Measurements from ENCODE around the gene JADE2.
"Not testable (repeated sequence)": the region's sequence is repeated elsewhere in the genome, so short reads cannot be mapped to it uniquely, and the experiment has no call there.

The JADE2 gene

DNA sequence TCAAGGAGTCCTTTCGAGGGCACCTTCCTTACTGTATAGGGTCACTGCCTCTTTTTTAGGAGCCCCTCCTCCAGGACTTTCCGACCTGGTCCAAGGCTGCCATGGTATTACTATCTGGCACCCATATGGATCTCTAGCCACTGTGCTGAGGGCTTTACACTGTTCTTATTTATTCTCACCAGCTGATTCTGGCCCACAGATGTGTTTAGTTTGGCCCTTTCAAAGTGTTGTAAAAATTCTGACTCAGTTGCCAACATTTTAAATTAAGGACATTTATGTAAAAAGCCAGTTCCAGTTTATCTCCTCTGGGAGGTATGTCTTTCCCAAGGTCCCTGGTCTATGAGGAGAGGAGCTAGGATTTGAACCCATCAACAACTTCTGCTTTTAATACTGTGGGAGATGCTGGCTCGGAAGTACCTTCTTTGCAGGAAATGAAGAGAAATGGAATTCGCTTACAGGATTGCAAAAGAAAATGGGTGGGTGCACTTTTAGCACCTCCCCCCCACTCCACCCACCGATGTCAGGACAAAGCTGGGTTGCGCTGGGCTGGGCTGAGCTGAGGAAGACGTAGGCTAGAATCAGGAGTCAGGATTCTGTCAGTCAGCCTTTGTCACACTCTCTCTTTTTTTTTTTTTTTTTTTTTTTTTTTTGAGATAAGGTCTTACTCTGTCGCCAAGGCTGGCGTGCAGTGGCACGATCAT, 7.8 kb downstream of the JADE2 start:
- no peak for DNase-seq

DNA sequence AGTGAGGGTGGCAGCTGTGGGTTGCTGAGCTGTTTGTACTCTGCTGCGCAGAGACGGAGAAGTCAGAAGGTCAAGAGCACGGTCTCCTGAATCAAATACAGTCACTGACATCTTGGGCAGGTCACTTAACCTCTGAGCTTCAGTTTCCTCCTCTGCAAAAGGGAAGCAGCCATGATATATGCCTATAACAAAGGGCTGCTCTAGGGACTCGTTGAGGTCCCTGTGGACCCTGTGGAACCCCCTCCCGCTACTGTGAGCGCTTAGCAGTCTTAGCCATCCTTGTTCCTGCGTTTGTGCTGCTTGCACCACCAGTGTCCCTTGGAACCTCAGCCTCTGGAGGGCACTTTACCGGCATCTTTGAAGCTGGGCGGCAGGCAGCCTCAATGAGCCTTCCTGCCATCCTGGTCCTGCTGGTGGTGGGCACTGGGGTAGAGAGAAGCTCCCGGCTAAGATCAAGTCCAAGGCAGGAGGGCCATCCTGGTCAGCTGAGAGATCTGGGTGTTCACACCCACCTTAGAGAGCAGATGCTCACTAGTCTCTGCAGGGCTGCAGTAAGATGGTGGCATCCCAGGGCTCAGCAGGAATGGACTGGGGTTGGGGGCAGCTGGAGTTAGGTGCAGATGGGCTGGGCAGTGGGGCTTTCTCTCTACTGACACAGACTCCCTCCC, 8.7 kb downstream of the JADE2 start:
- DNase-seq: no peak

DNA sequence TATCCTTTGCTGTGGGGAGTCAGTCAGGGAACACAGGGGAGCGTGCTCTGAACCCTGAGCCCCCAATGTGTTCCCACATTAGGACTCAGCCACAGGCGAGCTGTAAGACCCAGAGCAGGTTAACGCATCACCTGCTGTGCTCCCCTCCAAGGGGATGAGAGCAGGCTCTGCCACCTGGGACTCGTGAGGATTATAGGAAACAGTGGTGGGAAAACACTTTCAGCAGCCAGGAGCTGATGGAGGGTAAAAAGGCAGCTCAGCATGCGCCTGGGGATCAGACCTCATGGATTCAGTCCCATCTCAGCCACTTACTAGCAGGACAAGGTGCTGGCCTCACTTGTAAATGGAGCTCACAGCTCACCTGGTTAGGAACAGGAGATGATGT, 9.2 kb downstream of the JADE2 start:
- DNase-seq: no peak

DNA sequence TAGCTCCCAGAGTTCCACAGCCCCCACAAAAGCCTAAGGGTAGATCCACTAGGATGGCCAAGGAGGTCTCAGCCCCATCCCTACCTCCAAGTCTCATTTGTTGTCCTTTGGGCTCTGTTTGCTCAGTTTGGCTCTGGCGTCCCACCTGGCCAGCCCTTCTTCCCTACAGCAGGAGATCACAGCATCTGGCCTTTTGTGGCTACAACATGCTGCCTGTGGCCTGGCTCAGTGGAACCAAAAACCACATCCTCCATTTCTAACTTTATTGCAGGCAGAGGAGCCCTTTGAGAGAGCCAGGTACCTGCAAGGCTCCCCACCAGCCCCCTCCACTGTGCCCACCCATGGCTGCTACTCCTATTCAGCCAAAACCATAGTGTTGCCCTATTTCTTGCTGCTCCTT, 11.4 kb downstream of the JADE2 start:
- no peak for DNase-seq

DNA sequence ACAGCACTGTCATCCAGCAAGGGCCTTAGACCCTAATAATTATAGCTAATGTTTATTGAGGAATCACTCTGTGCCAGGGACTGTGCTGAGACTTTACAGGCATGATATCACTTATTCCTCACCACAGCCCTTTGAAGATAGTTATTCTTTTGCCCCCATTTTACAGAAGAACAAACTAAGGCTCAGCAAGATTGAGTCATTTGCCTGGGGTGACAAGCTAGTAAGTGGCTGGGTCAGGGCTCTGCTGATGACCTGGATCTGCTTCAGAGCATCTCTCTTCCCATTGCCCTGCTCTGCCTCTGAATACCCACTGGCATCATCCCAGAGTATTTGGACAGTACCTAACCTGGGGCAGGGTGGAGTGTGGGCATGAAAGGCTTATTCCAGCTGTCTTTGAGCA, 11.8 kb downstream of the JADE2 start:
- DNase-seq: no peak

DNA sequence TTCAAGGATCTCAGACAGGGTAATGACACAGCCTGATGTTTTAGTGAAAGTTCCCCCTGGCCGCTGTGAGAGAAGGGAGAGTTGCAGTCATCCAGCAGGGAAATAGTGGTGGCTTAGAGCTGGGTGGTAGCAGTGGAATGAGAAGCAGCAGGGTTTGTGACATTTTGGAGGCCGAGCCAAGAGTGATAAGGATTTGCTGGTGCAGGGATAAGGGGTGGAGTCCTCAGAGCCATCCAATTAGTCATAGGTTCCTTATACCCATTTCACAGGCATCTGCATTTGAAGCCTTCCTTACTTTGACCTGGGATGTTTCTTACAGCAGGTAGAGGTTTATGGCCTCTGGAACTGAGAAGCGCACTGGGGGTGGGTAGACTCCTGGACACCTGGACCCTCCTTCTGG, 12.8 kb downstream of the JADE2 start:
- DNase-seq: no peak

DNA sequence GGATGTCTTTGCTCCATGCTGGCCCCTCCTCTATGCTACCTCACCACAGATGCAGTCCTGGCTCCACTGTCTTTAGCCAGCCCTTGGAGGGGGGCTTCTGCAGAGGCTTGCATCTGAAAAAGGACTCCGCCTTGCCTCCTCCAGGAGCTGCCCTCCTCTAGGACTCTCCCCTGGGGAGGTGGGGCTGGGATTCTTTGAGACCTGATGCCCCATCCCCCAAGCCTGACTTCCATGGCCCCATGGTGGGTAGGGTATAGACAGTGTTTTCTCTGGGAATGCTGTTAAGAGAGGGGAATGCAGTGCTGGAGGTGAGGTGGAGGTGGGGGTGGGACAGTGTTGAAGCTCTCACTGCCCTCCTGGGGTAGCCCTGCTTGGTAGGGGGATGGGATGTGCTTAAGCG, 14.3 kb downstream of the JADE2 start:
- DNase-seq: no peak

DNA sequence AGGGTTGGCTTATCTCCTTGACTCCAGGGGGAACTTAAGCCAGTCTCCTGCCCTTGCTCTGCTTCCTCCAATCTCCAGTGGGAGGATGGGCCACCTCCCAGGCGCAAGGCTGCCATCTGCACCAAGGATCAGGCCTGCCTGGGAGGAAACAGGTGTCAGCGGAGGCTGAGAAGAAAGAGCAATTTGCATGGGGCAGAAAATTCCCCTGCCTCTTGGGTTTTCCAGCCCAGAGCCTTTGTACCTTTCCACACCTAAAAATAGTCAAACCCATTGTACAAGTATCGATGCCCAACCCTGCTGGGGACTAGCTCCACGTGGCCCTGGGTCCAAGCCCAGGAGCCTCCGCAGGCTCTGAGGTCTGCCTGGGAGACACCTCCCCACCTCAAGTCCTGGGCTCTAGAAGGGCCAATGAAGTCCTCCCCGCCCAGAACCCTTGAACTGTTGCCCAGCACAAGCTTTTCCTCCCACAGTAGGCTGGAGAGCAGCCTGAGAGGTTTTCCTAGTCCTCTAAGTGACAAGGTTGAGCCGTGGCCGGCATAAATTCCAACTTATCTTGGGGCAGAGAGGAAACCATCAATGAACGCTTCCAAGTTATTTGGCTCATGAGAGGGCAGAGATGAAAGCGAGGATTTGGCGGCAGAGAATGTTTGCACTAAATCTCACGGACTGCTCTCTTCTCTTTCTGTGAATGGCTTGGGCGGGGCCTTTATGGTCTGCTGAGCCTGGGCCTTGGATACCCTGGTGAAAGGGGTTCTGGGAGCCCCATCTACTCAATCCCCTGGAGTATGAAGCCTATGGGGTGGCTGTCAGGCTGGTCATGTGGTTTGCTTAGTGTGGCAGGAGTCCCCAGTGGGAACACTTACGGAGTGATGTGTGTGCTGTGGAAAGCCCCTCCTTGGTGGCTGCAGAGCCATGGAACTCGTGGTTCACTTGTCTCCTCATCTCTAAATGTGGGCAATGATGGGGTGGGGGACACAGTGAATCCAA, 15.6 kb downstream of the JADE2 start:
- no peak for DNase-seq

DNA sequence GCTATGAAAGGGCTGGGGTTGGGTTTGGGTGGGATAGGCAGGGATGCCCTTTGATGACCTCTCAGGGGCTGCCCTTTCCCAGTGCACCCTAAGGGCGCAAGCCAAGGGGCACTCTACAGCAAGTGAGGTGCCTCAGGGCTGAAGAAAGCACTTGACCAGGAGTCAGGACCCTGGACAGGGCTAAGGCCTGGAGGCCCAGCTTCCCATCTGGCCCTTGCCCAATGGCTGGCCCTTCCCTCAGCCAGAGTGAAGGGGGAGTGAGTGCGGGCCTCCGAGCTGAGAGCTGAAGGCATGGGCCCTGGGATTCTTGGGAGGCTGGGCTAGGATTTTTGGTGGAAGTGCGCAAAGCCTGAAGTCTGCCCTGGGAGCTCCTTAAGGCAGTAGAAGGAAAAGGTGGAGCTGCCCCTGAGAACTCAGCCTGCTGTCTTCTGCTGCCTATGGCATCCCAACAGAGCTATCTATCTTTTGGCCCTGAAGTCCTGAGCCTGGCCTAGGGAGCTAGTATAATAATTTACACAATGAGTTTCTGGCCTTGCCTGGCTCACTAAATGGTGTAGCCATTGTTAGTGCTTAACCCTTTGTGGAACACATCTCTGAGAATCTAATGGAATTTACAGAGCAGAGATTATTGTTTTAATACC, 16.4 kb downstream of the JADE2 start:
- peak; percentile 28 for DNase-seq

DNA sequence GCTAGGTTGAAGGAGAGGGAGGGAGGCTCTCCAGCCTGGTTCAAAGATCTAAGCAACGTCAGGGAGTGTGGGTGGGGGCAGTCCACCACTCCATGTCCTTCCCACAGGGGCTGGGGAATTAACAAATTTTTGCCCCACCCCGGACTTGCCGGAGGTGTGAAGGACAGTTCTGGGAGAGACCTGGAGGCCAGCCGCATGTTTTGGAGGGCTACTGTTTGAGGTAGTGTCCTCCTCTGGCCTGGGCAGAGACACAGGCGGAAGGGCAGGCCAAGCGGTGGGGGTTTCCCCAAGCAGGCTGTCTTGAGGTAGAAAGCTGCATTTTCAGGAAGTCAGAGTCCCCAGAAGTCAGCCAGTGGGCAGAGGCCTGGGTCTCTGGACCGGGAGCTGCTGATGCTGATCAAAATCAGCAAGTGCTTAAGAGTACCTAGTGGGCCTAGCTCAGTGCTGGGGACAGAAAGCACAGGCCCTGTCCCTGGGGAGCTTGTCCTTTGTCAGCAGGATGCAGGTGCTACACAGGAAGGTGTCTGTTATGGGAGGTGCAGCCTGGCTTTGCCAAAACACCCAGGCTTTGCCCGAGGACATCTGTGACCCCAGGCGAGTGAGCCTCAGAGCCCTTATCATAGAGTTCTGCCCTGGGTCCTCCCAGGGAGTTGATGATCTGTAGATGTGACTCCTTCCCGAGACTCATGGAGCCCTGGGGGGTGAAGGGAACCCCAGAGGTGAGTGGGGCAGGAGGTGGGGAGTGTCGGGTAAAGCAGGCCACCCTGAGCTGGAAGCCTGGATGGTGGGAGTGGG, 18.5 kb downstream of the JADE2 start:
- DNase-seq: peak; percentile 78

DNA sequence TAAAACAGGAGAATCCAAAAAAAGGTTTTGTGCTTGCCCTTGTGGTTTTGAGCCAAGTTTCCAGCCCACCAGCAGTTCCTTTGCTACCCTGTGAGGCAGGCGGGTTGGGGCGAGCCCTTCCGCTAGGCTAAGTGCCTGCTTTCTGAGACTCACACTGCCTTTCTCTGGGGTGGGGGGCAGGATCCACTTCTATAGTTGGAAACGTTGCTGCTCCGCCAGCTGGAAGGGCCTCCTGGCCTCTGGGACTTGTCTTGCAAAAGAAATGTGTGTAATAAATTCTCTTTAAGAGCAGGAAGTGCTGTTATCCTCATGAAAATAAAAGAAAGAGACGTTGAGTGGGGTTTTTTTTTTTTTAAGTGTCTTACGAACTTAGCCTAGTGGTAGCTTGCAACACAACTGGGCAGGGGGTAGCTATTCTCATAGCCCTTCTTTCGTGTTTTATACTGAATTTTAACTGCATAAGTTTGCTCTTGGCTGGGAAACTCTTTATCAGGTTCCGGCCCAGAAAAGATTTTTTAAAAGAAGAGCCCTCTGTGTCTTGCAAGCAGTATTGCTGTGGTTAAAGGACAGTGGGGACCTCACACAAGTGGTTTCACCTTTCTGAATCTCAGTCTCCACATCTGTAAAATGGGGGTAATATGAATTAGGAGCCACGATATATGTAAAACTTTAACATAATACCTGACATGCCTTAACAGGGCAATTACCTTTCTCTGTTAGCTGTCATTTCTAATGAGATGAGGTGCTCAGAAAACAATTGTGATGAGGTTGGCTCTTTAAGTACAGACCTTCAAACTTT, 19.8 kb downstream of the JADE2 start:
- peak; percentile 49 for DNase-seq

DNA sequence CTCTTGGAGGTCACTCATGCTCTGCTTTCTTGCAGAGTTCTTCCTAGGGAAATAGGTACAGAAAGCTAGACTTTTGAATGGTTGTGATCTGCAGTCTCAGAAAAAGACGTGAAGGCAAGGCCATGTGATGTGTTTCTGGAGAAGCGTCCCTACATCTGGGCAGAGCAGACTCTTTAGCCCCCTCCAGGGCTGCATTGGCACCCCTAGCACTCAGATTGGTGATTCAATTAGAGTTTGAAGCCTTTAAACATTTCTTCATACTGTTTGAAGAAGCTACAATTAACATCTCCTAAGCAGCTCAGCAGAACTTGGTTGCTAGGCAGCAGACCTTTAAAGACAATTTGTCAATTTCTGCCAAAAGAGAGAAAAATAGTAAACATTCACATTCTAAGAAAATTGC, 21.6 kb downstream of the JADE2 start:
- no peak for DNase-seq

DNA sequence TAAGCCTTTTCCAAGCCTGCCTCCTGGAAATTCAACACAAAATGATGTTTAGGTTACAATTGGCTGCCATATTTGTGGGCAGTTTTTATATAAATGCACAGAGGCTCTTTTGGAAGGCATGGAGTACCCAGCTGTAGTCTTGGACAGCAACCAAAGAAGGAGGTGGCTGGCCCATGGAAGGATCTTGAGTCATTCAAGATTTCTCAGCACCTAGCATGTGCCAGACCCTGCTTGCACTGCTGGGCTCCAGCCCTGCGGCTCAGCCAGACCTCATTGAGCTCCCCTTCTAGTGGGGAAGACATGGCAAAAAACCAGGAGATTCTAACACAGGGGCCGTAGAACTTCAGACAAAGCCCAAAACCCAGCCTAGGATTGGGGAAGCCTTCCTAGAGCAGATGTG, 22.1 kb downstream of the JADE2 start:
- DNase-seq: no peak

DNA sequence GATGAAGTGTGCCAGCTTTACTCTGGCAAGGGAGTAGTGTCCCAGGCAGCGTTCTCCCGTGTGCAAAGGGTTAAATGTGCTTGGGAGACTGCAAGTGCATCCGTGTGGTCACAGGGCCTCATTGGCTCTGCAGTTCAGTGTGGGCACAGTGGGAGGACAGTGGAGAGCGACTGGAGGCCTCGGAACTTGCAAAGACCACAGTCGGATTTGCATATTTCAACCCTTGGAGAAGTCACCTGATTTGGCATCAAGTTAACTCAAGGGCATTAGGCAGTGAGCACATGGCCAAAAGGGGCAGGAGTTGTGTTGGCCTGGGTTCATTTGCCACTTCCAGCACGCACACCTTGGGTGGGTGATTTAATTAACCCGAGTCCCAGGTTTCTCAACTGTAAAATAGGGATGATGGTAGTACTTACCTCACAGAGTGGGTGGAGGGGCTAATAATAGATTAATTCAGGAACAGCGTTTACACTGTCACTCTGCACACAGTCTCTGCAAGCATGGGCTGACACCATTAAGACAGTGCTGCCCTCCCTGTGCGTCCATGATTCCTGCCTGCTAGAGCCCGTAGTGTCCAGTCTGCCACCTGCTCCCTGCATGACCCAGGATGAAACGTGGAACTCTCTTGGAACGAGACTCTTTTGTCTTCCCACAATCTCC, 22.7 kb downstream of the JADE2 start:
- DNase-seq: no peak

DNA sequence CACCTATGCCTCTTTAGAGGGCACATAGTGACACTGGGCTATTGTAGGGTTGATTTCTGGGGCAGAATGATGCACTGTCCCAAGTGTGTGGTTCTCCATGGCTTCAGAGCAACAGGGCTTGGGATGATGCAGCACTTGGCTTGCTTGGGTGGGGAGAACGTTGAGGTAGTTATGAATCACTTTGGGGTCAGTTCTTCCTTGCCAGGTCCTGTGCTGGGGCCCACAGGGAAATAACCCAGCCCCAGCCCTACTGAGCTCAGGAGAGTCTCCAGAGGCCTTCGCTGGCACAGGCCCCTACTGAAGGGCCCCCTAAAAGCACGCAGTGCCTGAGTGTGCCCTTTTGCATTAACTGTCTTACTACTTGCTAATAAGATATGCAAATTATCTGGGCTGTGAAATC, 24.2 kb downstream of the JADE2 start:
- DNase-seq: no peak

DNA sequence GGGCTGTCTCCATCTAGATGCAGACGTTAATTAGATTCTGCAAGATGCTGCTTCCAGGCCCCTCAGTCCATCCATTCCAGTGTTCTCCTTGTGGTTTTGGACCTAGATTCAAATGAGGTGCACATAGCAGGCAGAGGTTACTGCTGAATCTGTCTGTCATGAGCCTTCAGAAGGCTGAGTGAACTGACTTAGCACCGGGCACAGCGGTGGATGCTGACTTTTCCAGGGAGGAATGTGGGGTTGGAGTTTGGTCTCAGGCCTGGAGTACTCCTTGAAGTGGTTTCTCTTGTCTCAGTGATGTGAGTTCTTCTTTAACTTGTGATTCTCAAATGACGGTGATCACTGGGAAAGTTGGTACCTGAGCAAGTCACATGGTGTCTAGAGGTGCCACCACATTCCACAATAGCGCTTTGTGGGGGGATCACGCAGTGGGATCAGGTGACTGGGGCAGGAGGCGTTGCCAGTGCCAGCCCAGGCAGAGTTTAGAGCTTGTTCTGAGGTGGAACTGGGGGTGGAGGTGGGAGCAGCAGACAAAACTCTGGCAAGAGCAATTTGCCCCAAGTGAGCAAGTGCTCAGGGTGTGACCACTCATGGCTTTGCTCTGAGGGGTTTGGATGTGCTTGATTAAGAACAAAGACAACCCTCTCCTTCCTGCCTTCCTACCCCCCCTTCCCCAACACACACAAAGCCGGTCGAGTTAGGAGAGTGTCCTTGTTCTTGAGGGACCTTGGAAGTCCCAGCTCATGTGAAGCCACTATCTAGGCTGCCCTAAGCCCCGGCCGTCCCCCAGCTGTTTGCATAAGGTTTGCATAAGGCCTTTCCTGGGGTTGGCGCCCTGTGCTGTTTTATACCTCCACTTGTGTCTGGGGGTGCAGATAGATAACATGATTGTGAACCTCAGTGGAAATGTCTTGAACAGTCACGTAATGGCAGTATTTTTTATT, 25.1 kb downstream of the JADE2 start:
- no peak for DNase-seq

DNA sequence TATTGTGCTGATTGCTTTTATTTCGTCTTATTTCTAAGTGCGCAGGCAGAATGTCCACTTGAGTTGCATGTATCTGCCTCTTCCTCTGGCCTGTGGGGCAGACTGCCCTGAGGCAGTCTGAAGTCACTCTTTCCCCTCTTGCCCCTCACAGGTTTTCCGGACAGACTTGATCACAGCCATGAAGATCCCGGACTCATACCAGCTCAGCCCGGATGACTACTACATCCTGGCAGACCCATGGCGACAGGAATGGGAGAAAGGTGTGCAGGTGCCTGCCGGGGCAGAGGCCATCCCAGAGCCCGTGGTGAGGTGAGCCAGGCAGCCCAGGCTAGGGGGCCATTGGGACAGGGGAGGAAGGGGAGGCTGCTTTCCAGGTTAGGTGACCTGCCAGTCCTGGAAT, 26.4 kb downstream of the JADE2 start:
- DNase-seq: no peak

DNA sequence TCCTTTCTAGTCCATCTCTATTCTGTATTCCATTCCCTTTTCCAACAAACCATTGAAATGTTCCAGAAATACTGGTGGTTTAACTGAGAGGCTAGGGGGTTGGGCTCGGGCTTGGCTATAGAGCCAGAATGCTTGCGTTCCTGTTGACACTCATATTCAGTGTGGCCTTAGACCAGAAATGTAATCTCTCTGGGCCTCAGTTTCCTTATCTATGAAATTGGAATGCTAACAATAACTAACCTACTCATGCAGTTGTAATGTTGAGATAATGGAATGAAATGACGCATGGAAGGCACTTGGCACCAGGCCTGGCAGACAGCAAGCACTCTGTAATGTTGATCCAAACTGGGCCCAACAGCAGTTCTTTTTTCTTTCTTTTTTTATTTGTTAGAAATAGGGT, 26.8 kb downstream of the JADE2 start:
- DNase-seq: no peak

DNA sequence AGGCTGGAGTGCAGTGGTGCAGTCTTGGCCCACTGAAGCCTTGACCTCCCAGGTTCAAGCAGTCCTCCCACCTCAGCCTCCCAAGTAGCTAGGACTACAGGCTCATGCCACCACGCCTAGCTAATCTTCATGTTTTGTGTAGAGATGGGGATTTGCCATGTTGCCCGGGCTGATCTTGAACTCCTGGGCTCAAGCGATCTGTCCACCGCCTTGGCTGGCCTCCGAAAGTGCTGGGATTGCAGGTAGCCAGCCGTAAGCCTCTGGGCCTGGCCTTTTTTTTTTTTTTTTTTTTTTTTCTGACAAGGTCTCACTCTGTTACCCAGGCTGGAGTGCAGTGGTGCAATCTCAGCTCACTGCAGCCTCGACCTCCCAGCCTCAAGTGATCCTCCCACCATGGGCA, 27.2 kb downstream of the JADE2 start:
- DNase-seq: not testable (repeated sequence)

DNA sequence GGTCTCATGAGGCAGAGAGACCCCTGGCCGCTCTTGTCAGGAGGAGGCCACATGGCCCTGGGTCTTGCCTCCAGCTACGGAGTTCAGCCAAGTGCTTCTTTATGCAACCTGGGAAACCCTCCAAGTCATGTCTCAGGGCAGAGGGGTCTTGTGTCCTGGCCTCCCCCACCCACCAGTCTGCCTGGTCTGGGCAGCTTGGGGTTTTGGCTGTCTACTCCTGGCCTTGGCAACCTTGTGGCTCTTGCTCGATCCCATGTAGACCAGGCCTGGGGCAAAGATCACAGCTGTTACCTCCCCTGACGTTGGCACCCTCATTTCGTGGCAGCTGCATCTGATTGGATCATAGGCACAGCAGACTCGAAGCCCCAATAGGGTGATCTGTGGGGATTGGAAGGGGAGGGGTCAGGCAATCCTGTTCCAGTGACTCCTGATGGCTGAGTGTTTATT, 28.4 kb downstream of the JADE2 start:
- no peak for DNase-seq

All from suppressor macrophage treated with lipopolysaccharide for 4 hours (primary cell).